Stimulated activated CD4-positive, alpha-beta T cell treated with anti-CD3 and anti-CD28 coated beads, Interleukin-12 subunit alpha, Interleukin-12 subunit beta, amount 100 ng/mL, for 24 hours (primary cell): Measurements from ENCODE around the gene SMG5.

Experiments
- DNase-seq, 2 experiments: peaks; one replicate each; pipeline ENCODE4 v3.0.0-alpha.2; 2020; ENCODE audit warnings: low read depth in 2 of 2

Gene SMG5

GRCh38 chr1:156214024-156214748, 68.4 kb downstream of the SMG5 start:
- no peak for DNase-seq

- DNase-seq, result no peak
Measured at GRCh38 chr1:156213644-156213966, 69.0 kb downstream of the SMG5 start.

GRCh38 chr1:156212833-156213643, 69.6 kb downstream of the SMG5 start, which contains the start of gene PMF1:
Gene PMF1, plus strand, starts transcription at chr1:156213007. Its CDS starts 9 bp downstream, at chr1:156213016.
- peak; percentile 90 to 96 for DNase-seq

- DNase-seq, result no peak
Measured at GRCh38 chr1:156212130-156212529, 70.5 kb downstream of the SMG5 start.

- no peak for DNase-seq
Measured at GRCh38 chr1:156211243-156211642, 71.4 kb downstream of the SMG5 start.

- DNase-seq, result no peak
Measured at GRCh38 chr1:156204686-156205085, 77.9 kb downstream of the SMG5 start.

- no peak for DNase-seq
Measured at GRCh38 chr1:156203331-156203730, 79.3 kb downstream of the SMG5 start.

GRCh38 chr1:156200044-156200443, 82.6 kb downstream of the SMG5 start:
- no peak for DNase-seq
